ENCODE measurements around the gene KDM2A.

The KDM2A gene

DNA sequence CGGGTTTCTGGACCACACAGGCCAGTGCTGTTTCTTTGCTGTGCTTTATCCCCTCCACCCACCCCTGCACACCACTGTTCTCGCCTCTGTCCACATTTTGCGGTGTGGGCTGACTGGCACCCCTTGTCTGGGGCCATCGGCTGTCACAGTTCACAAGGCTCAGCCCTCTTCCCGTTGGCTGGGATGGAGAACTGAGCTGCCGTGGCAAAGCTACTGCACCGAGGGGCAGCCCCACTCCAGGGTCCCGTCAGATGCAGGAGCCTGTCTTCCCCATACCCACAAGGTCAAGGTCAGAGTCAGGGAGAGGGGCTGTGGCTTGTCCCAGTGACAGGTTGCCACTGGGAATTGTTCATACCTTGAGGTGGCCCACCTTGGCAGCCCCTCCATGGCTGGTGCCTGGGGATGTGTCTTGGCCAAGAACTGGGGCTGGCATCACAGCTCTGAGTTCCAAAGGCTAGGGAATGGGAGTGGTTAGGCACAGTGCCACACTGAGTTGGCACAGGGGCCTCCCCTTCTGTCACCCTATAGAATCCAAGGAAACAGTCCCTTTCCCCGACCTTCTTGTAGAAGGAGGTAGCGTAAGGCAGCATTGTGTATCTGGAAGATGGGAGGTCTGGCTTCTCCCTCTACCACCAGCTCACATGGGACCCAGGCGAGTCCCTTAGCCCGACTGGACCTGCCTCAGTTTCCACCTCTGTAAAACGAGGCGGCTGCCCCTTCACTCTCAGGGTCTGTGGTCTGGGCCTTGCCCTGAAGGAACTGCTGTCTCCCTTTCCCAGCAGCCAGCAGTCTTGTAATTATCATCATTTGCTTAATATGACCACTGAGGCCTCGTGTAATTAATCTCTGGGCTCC lies 150.6 kb downstream of the KDM2A start:
- peak overlapping the region in 1 of 2 experiments; percentile 8 for H3K14ac ChIP-seq (ENCODE audit: low read length in 2 of 2)
- peak overlapping the region in 1 of 2 experiments; percentile 56 for H3K4me3 ChIP-seq (ENCODE audit: insufficient read depth in 1 of 2, low read depth in 1 of 2, low read length in 2 of 2)
- 70% methylated on average over 15 of the region's 15 CpGs for WGBS
- H4K91ac ChIP-seq (ENCODE audit: low read length): peak overlapping the region; percentile 93
- H2BK5ac ChIP-seq (ENCODE audit: low read depth, low read length, poor library complexity, severe bottlenecking): no peak overlapping the region
- peak overlapping the region; percentile 91 for H3K27ac ChIP-seq (ENCODE audit: low read length, poor library complexity, severe bottlenecking)
- peaks cover 63% of the 10 kb centered on the region for H3K4me1 ChIP-seq (ENCODE audit: control insufficient read depth, insufficient read depth, low read depth, low read length)
- peak overlapping the region; percentile 80 to 91 for H3K4ac ChIP-seq (ENCODE audit: low read depth in 1 of 2, low read length in 2 of 2)
- peak overlapping the region; percentile 52 for H3K4me2 ChIP-seq (ENCODE audit: low read length, poor library complexity, severe bottlenecking)
- H3K27me3 ChIP-seq (ENCODE audit: control insufficient read depth in 1 of 2, insufficient read depth in 1 of 2, low read length in 2 of 2): no peaks in the 10 kb centered on the region
- H2AK5ac ChIP-seq (ENCODE audit: low read length, severe bottlenecking): peak overlapping the region; percentile 75
- peak overlapping the region in 1 of 2 experiments; percentile 28 for H3K23ac ChIP-seq (ENCODE audit: low read length in 2 of 2)
- H3K36me3 ChIP-seq (ENCODE audit: control insufficient read depth in 1 of 2, insufficient read depth in 2 of 2, low read depth in 1 of 2, low read length in 2 of 2): peaks cover 9 to 43% of the 10 kb centered on the region in 2 experiments
- peak overlapping the region; percentile 64 for H3K9ac ChIP-seq (ENCODE audit: low read length)
- no peak for DNase-seq
- peak overlapping the region; percentile 80 to 91 for H3K18ac ChIP-seq (ENCODE audit: low read depth in 1 of 2, low read length in 2 of 2)
- H4K8ac ChIP-seq (ENCODE audit: low read length): peak overlapping the region; percentile 94
- H2AFZ ChIP-seq (ENCODE audit: low read depth, low read length): no peak overlapping the region
- peak overlapping the region; percentile 40 to 42 for H2BK12ac ChIP-seq (ENCODE audit: low read length in 2 of 2)
- peak overlapping the region; percentile 86 for H2BK120ac ChIP-seq (ENCODE audit: low read depth, low read length)
- H3K9me3 ChIP-seq (ENCODE audit: control insufficient read depth, low read length): no peaks in the 10 kb centered on the region
- H3K79me1 ChIP-seq (replicated peaks; ENCODE audit: low read length, poor library complexity, severe bottlenecking): peaks cover 6% of the 10 kb centered on the region
- peak overlapping the region; percentile 8 for H2BK15ac ChIP-seq (ENCODE audit: low read depth, poor library complexity, severe bottlenecking)

DNA sequence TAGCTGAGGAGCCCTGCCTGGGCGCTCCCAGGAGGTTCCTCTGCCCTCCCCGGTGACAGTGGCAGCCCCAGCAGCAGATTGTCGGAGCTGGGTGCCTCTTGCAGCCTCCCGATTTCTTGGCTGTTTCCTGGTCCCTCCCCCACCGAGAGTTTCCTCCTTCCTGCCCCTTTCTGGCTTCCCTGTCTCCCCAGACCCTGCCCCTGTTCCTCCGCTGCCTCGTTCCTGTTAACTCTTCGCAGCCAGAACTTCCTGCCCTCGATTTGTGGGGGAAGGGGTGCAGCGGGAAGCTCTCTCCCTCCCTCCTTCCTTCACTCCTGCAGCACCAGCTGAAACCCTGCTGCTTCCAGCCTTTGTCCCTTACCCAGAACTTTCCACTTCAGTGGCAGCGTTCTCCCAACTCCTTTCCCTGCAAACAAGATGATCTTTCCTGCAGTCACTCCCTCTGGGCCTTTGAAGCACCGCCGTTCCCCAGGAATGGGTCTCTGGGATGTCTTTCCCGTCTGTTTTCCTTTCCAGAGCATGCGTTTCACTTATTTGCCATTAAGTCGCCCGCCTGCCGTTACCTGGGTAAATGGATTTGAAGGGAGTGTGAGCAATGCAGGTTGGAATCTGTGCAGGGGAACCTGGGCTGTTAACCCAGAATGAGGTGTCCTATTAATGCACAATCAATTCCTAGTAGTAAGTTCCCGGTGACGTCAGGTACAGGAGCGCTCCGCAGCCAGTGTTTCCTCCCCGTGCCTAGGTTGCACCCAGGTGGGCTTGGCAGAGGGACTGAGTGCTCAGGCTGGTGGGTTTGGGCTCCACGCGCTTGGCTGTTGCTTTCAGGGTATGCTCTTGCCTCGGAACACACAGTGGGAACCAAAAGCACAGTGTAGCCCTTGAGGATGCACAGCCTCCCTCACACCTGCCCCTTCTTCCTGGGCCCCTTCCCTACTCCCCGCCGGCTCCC lies 151.5 kb downstream of the KDM2A start:
- peaks cover 65% of the 10 kb centered on the region for H3K4me1 ChIP-seq (ENCODE audit: control insufficient read depth, insufficient read depth, low read depth, low read length)
- peak overlapping the region; percentile 80 to 91 for H3K4ac ChIP-seq (ENCODE audit: low read depth in 1 of 2, low read length in 2 of 2)
- peaks cover 9 to 52% of the 10 kb centered on the region in 2 experiments for H3K36me3 ChIP-seq (ENCODE audit: control insufficient read depth in 1 of 2, insufficient read depth in 2 of 2, low read depth in 1 of 2, low read length in 2 of 2)
- H4K91ac ChIP-seq (ENCODE audit: low read length): peak overlapping the region; percentile 93
- WGBS: 36% methylated on average over 26 of the region's 28 CpGs
- H3K23ac ChIP-seq (ENCODE audit: low read length in 2 of 2): no peak overlapping the region
- peak overlapping the region; percentile 64 for H3K9ac ChIP-seq (ENCODE audit: low read length)
- H3K18ac ChIP-seq (ENCODE audit: low read depth in 1 of 2, low read length in 2 of 2): peak overlapping the region; percentile 80 to 91
- peak overlapping the region; percentile 86 for H2BK120ac ChIP-seq (ENCODE audit: low read depth, low read length)
- H3K79me1 ChIP-seq (replicated peaks; ENCODE audit: low read length, poor library complexity, severe bottlenecking): peaks cover 11% of the 10 kb centered on the region
- peak overlapping the region; percentile 91 for H3K27ac ChIP-seq (ENCODE audit: low read length, poor library complexity, severe bottlenecking)
- no peaks in the 10 kb centered on the region for H3K9me3 ChIP-seq (ENCODE audit: control insufficient read depth, low read length)
- H2BK15ac ChIP-seq (ENCODE audit: low read depth, poor library complexity, severe bottlenecking): peak overlapping the region; percentile 45
- no peak overlapping the region for H2AK5ac ChIP-seq (ENCODE audit: low read length, severe bottlenecking)
- peak overlapping the region in 1 of 2 experiments; percentile 56 for H3K4me3 ChIP-seq (ENCODE audit: insufficient read depth in 1 of 2, low read depth in 1 of 2, low read length in 2 of 2)
- peak overlapping the region; percentile 52 for H3K4me2 ChIP-seq (ENCODE audit: low read length, poor library complexity, severe bottlenecking)
- peak overlapping the region; percentile 94 for H4K8ac ChIP-seq (ENCODE audit: low read length)
- no peaks in the 10 kb centered on the region for H3K27me3 ChIP-seq (ENCODE audit: control insufficient read depth in 1 of 2, insufficient read depth in 1 of 2, low read length in 2 of 2)
- DNase-seq: peak; percentile 51
- no peak overlapping the region for H2BK5ac ChIP-seq (ENCODE audit: low read depth, low read length, poor library complexity, severe bottlenecking)
- peak overlapping the region in 1 of 2 experiments; percentile 7 for H2BK12ac ChIP-seq (ENCODE audit: low read length in 2 of 2)
- peak overlapping the region in 1 of 2 experiments; percentile 2 for H3K14ac ChIP-seq (ENCODE audit: low read length in 2 of 2)
- H2AFZ ChIP-seq (ENCODE audit: low read depth, low read length): no peak overlapping the region

DNA sequence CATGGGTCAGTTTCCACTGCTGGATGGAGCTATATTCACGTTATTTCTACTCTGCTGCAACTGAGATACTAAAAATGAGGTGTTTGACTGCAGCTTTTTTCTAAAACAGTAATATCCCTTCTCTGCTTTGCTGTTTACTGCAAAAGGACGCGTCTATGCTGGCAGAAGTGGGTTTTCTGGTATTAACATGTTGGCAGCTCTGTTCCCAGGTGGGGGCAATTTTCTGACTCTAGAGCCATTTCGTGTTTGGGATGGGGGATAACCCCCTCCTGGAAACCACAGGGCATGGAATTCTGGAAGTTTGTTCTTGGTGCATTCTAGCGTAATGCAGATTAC lies 152.1 kb downstream of the KDM2A start:
- H2BK12ac ChIP-seq (ENCODE audit: low read length in 2 of 2): peak overlapping the region in 1 of 2 experiments; percentile 7
- 91% methylated on average over 4 of the region's 5 CpGs for WGBS
- H3K27ac ChIP-seq (ENCODE audit: low read length, poor library complexity, severe bottlenecking): peak overlapping the region; percentile 91
- no peak overlapping the region for H2BK120ac ChIP-seq (ENCODE audit: low read depth, low read length)
- H3K9me3 ChIP-seq (ENCODE audit: control insufficient read depth, low read length): no peaks in the 10 kb centered on the region
- no peak overlapping the region for H3K9ac ChIP-seq (ENCODE audit: low read length)
- no peak overlapping the region for H2BK15ac ChIP-seq (ENCODE audit: low read depth, poor library complexity, severe bottlenecking)
- peaks cover 63% of the 10 kb centered on the region for H3K4me1 ChIP-seq (ENCODE audit: control insufficient read depth, insufficient read depth, low read depth, low read length)
- peak overlapping the region; percentile 52 for H4K8ac ChIP-seq (ENCODE audit: low read length)
- H3K4me2 ChIP-seq (ENCODE audit: low read length, poor library complexity, severe bottlenecking): no peak overlapping the region
- no peak overlapping the region for H3K23ac ChIP-seq (ENCODE audit: low read length in 2 of 2)
- H3K36me3 ChIP-seq (ENCODE audit: control insufficient read depth in 1 of 2, insufficient read depth in 2 of 2, low read depth in 1 of 2, low read length in 2 of 2): peaks cover 9 to 58% of the 10 kb centered on the region in 2 experiments
- no peak overlapping the region for H3K4me3 ChIP-seq (ENCODE audit: insufficient read depth in 1 of 2, low read depth in 1 of 2, low read length in 2 of 2)
- no peaks in the 10 kb centered on the region for H3K27me3 ChIP-seq (ENCODE audit: control insufficient read depth in 1 of 2, insufficient read depth in 1 of 2, low read length in 2 of 2)
- no peak overlapping the region for H2AFZ ChIP-seq (ENCODE audit: low read depth, low read length)
- no peak for DNase-seq
- no peak overlapping the region for H3K18ac ChIP-seq (ENCODE audit: low read depth in 1 of 2, low read length in 2 of 2)
- H2BK5ac ChIP-seq (ENCODE audit: low read depth, low read length, poor library complexity, severe bottlenecking): no peak overlapping the region
- H4K91ac ChIP-seq (ENCODE audit: low read length): no peak overlapping the region
- H3K79me1 ChIP-seq (replicated peaks; ENCODE audit: low read length, poor library complexity, severe bottlenecking): peaks cover 17% of the 10 kb centered on the region
- no peak overlapping the region for H3K4ac ChIP-seq (ENCODE audit: low read depth in 1 of 2, low read length in 2 of 2)
- no peak overlapping the region for H2AK5ac ChIP-seq (ENCODE audit: low read length, severe bottlenecking)
- H3K14ac ChIP-seq (ENCODE audit: low read length in 2 of 2): peak overlapping the region in 1 of 2 experiments; percentile 2

Data from mesenchymal stem cell (in vitro differentiated cells and primary cell).